AG09309 (cell line): ENCODE results near the gene TBL1X.

ENCODE experiments used
- DNase-seq: peaks from one replicate; pipeline ENCODE4 v3.0.0-alpha.2; 2010; ENCODE audit warnings: low read depth
- H3K4me3 ChIP-seq: 2 replicates; pipeline ENCODE4 v1.5.1; 2011; ENCODE audit warnings: mild to moderate bottlenecking, low read depth, low read length, moderate library complexity; ENCODE audit not compliant: control insufficient read depth
- TF ChIP-seq, protein P1 (sequence below): IDR thresholded peaks from 2 replicates; pipeline ENCODE4 v1.5.1; 2011; ENCODE audit warnings: mild to moderate bottlenecking, low read depth, low read length, inconsistent platforms; ENCODE audit not compliant: insufficient read depth, control insufficient read depth; ENCODE audit errors: missing control alignments

TBL1X gene

DNA sequence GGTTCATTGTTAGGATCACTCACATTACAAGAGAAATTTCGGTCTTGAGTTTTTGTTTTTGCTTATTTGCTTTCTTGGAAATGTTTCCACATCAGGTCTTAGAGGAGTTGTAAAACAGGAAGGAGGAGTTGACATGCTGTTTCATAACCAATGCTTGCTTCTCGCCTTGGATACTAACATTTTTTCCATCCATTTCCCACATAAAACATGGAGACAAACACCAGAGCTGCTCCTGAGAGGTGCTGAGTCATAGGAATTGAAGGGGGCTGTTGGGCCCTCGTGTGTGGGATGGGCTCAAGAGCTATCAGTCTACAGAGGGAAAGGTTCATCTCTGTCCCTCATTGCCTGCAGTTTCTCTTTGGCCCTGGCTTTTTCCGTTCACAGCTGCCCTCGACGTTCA is 29.9 kb downstream of the TBL1X start:
- no peak overlapping the region for H3K4me3 ChIP-seq
- TF ChIP-seq, protein P1, sequence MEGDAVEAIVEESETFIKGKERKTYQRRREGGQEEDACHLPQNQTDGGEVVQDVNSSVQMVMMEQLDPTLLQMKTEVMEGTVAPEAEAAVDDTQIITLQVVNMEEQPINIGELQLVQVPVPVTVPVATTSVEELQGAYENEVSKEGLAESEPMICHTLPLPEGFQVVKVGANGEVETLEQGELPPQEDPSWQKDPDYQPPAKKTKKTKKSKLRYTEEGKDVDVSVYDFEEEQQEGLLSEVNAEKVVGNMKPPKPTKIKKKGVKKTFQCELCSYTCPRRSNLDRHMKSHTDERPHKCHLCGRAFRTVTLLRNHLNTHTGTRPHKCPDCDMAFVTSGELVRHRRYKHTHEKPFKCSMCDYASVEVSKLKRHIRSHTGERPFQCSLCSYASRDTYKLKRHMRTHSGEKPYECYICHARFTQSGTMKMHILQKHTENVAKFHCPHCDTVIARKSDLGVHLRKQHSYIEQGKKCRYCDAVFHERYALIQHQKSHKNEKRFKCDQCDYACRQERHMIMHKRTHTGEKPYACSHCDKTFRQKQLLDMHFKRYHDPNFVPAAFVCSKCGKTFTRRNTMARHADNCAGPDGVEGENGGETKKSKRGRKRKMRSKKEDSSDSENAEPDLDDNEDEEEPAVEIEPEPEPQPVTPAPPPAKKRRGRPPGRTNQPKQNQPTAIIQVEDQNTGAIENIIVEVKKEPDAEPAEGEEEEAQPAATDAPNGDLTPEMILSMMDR: no peak
- DNase-seq: peak; percentile 52

DNA sequence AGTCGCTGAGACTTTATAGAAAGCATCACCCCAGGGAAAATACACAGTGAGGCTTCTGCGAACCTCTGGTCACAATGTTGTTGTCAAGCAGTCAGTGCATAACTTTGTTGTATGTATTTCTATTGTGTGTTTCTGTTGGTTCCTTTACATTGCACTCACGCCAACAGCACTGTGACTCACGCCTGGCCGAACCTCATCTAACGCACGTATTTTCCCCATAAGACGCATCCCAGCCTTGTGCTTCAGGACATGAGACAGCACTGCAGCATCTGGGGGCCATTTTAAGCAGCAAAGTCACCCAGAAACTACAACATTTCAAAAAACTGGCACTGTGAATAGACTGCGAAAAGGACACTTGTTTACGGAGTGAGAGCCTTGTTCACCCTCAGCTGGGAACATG is 30.6 kb downstream of the TBL1X start:
- no peak overlapping the region for H3K4me3 ChIP-seq
- TF ChIP-seq, protein P1: no peak
- DNase-seq: no peak

DNA sequence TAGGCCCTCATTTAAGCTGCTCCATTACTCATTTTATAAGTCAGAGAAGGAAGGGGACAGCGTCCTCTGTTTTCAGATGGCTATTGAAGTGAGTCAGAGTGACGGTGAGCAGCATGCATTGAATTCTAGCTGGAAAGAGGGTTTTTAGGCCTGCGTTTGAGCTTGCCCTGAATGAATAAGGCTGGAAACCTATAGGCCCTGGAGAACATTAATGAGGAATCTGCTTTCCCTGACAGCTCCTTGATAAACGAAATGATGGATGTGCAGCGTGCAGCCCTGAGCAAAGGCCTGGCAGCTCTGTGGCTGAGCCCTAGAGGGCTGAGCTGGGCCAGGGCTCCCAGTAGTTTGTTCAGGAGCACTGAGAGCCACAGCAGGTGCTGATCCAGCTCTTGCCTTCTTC is 33.4 kb downstream of the TBL1X start:
- no peak overlapping the region for H3K4me3 ChIP-seq
- TF ChIP-seq, protein P1: no peak
- DNase-seq: no peak

DNA sequence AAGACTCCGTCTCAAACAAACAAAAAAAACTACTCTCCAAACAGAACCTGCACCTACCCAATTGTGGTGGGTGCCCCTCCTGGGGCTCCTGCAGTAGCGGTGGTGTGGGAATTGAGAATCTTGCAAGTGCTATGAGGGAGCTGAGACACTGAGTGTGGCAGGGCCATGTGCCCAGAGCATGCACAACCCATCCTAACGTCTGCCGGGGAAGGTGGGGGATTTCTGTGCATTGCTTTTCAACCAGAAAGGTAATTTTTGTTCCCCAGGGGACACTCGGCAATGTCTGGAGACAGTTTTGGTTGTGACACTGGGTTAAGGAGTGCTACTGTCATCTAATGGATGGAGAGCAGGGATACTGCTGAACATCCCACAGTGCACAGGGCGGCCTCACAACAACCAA is 35.7 kb downstream of the TBL1X start:
- no peak for DNase-seq
- TF ChIP-seq, protein P1: no peak
- H3K4me3 ChIP-seq: no peak overlapping the region

DNA sequence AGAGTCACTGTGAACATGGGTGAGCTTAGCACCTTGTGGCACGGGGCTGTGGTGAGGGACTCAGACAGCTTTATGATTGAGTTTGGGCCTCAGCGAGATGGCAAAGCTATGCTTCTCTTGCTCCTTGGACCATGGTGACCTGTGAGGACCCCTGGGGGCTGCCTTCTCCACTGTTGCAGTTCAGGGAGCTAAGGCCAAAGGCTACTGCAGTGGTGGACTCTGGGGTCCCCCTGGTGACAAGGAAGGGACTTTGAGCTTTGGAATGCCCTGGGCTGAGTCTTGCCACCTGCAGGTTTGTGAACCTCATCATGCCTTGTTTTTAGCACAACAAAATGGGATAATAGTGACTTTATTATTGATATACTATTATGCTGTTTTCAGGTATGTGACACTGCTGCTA is 36.5 kb downstream of the TBL1X start:
- no peak for DNase-seq
- H3K4me3 ChIP-seq: no peak overlapping the region
- TF ChIP-seq, protein P1: no peak

DNA sequence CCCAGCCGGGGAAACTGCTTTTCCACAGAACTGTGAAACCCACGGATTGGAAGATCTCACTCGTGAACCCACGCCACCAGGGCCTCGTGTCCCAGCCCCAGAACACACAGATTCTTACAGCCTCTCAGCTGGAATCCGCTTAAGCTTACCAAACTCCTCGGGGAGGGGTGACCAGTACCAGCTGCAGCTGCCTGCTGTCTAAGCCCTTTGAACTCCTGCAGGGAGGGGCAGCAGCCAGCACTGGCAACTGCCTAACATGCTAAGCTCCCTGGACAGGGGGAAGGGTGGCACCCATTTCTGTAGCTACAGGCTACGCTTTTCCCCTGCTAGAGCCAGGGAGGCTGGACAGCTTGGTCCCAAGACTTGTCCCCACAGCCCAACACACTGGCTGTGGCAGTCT is 38.4 kb downstream of the TBL1X start:
- TF ChIP-seq, protein P1: no peak
- H3K4me3 ChIP-seq: no peak overlapping the region

DNA sequence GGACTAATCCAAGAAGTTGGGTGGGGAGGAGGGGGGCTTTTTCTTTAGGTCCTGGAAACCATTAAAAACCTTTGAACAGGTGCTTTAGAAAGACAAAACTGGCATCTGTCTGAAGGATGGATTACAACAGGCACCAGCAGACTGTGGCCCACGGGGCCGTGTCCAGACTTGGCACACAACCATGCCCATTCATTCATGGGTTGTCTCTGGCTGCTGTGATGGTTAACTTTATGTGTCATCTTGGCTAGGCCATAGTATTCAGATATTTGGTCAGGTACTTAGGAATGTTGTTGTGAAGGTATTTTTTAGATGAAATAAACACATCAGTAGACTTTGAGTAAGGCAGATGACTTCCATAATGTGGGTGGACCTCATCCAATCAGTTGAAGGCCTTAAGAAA is 45.5 kb downstream of the TBL1X start:
- TF ChIP-seq, protein P1: no peak
- no peak overlapping the region for H3K4me3 ChIP-seq
- no peak for DNase-seq

More for the DNA sequence above, 38.4 kb downstream of the TBL1X start:
- no peak for DNase-seq
